Stimulated activated CD4-positive, alpha-beta T cell treated with anti-CD3 and anti-CD28 coated beads, Interleukin-1b, Interleukin-23, amount 100 ng/mL, for 24 hours (primary cell): ENCODE data around the gene RING1.

Experiments used
- DNase-seq, 4 experiments: peaks; one replicate each; pipeline ENCODE4 v3.0.0-alpha.2; 2020; ENCODE audit warnings: low read depth in 4 of 4, low spot score in 1 of 4

Gene RING1

GRCh38 chr6:33192105-33192646, 16.1 kb upstream of the RING1 start, which contains the start of gene COL11A2:
Gene COL11A2, minus strand, starts transcription at chr6:33192467. Its CDS starts 227 bp downstream, at chr6:33192240.
- no peak for DNase-seq

- no peak for DNase-seq
Measured at GRCh38 chr6:33192671-33193602, 15.4 kb upstream of the RING1 start.

- DNase-seq, result no peak
Measured at GRCh38 chr6:33193619-33194018, 14.7 kb upstream of the RING1 start.

- DNase-seq, result no peak
Measured at GRCh38 chr6:33194431-33194979, 13.8 kb upstream of the RING1 start.

GRCh38 chr6:33195304-33196165, 12.8 kb upstream of the RING1 start:
- no peak for DNase-seq

- DNase-seq, result no peak
Measured at GRCh38 chr6:33197431-33198048, 10.8 kb upstream of the RING1 start.

- DNase-seq, result no peak
Measured at GRCh38 chr6:33198159-33198852, 10.0 kb upstream of the RING1 start.

GRCh38 chr6:33198853-33199436, 9.4 kb upstream of the RING1 start:
- no peak for DNase-seq

- DNase-seq, result peak in 2 of 4 experiments; percentile 62 to 80
Measured at GRCh38 chr6:33199687-33200218, 8.5 kb upstream of the RING1 start.

GRCh38 chr6:33200219-33201146, 7.8 kb upstream of the RING1 start, which contains the start of the genes RXRB and SLC39A7:
Gene RXRB, minus strand, starts transcription at chr6:33200665. Its CDS starts 189 bp downstream, at chr6:33200476.
Gene SLC39A7, plus strand, starts transcription at chr6:33200867. Its CDS starts 379 bp downstream, at chr6:33201246.
- peak; percentile 93 to 99 (median 97) for DNase-seq

GRCh38 chr6:33201147-33201545, 7.2 kb upstream of the RING1 start:
- DNase-seq, result no peak

GRCh38 chr6:33201935-33202334, 6.4 kb upstream of the RING1 start:
- DNase-seq, result no peak

GRCh38 chr6:33202799-33203198, 5.5 kb upstream of the RING1 start:
- DNase-seq, result no peak

- DNase-seq, result no peak
Measured at GRCh38 chr6:33203443-33204164, 4.7 kb upstream of the RING1 start.

GRCh38 chr6:33204165-33204414, 4.2 kb upstream of the RING1 start:
- DNase-seq, result no peak

- DNase-seq, result peak; percentile 73 to 95 (median 85)
Measured at GRCh38 chr6:33204415-33205190, 3.7 kb upstream of the RING1 start, which contains the start of gene HSD17B8. Gene HSD17B8, plus strand, starts transcription at chr6:33204655. Its CDS starts 14 bp downstream, at chr6:33204669.
